Activated T-cell treated with anti-CD3 and anti-CD28 coated beads for 24 hours (primary cell): ENCODE measurements around the gene DLX2.

Experiments
- DNase-seq: peaks from one replicate; pipeline ENCODE4 v3.0.0-alpha.2; 2020; ENCODE audit warnings: low read depth

The DLX2 gene

GRCh38 chr2:172107690-172108586 is 5.2 kb upstream of the DLX2 start:
- DNase-seq, result no peak

GRCh38 chr2:172106108-172106961 is 3.6 kb upstream of the DLX2 start:
- DNase-seq, result no peak

- DNase-seq, result no peak
Measured at GRCh38 chr2:172105471-172106107, 2.9 kb upstream of the DLX2 start.

DNA sequence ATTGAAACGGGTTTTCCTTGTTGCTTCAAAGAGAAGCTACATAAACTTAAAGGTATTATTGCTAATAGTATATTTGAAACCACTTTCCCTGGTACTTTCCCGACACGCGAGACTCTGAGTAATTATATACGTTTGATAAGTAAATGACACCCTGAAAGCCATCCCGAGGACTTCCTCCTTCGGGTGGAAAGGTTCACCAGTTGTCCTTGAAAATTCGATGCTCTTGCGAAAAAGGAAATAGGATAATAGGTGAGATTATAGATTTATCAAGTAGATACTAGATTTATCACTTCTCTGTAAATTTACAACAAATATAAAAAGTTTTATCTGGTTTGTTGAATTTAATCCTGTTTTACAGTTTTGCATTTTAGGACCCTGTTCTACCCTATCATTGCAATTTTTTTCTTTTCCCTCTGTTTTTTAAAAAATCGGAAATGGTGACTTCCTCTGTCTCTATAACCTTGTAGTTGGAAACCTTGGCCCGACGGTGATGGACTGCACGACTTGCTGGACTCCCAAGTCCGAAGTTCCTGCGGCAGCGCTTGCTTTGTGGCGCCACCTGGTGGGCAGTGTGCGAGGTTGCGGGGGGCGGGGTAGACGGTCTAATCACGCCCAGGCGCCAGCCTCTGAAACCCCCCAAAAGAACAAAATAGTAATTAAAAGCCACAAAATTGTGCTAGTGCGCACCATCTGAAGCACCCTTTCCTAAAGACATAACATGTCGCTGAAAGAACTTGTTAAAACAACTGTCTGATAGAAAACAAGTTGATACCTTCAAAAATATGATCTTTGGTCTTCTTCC is 972 bp upstream of the DLX2 start:
- peak; percentile 59 for DNase-seq

DNA sequence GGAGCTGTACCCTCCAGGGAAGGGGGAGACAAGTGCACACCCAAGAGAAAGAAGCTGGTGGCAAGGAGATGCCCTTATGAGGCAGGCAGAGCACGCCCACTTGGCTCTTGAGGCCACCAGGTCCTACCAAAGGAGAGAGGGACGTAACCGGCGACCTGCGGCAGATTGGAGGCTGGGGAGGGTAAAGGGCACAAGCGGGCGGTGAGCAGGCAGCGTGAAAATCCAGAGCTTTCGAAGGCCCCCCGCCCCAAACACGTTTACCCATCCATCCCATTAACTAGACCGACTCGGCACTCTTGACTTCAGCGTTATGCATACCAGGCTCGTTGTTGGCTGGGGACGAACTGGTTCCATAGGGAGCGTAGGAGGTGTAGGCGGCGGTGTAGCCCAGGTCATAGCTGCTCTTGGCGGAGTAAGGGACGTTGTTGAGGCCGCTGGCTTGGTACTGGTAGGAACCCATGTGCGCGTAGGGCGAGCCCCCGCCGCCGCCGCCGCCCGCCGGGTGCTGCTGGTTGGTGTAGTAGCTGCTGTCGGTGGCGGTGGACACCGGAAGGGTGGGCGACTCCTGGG is 794 bp downstream of the DLX2 start:
- DNase-seq, result no peak

DNA sequence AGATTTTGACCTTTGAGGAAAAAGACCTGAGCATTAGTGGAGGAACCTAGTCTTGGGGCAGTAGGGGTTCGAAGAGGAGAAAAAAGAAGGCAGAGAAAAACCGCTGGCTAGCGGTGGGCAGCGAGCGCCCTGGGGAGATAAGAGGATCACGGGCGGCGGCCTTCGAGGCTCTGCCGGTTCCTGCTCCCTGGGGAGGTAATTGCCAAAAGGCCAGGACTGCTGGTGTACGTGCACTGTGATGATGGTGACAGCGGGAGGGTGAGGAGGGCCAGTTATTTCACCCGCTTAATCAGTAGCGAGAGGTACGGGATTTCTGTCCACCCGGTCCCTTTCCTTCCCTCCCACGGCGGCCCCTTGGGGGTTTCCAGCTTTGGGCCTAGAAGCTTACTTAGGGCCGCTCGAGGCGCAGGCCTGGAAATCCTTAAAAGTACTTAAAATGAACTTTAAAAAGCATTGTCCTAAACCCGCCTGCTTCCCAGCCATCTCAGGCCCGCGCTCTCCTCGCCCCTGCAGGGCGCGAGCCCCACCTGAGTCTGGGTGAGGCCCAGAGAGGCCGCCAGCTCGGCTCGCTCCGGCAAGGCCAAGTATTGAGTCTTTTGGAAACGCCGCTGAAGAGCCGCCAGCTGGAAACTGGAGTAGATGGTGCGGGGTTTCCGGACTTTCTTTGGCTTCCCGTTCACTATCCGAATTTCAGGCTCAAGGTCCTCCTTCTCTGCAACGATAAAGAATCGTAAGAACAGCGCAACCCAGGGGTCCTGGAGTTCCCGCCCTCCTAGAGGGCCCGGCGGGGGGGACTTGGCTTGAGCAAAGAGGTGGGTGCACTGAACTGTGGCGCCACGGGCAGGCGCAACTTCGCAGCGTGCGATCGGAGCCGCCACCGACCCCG is 1.5 kb downstream of the DLX2 start:
- DNase-seq, result no peak

GRCh38 chr2:172100080-172100934 is 2.4 kb downstream of the DLX2 start:
- DNase-seq, result no peak

GRCh38 chr2:172099472-172100079 is 3.1 kb downstream of the DLX2 start:
- DNase-seq, result no peak

- DNase-seq, result no peak
Measured at GRCh38 chr2:172098650-172099471, 3.8 kb downstream of the DLX2 start.

DNA sequence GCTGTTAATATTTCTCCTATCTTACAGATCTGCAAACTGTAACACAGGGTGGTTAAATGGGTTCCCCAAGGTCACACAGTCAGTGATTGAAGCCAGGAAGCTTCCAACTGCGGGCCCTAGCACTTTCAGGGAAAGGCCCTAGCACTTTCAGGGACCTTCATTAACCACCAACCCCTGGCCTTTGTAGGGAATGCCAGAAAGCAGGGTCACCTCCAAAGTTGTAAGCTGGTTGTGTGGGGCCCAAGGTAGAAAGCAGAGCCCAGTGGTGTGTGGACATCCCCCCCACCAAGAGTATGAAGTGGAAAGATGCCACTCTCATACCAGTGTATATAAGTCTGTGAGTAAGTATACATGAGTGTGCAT is 4.4 kb downstream of the DLX2 start:
- no peak for DNase-seq

DNA sequence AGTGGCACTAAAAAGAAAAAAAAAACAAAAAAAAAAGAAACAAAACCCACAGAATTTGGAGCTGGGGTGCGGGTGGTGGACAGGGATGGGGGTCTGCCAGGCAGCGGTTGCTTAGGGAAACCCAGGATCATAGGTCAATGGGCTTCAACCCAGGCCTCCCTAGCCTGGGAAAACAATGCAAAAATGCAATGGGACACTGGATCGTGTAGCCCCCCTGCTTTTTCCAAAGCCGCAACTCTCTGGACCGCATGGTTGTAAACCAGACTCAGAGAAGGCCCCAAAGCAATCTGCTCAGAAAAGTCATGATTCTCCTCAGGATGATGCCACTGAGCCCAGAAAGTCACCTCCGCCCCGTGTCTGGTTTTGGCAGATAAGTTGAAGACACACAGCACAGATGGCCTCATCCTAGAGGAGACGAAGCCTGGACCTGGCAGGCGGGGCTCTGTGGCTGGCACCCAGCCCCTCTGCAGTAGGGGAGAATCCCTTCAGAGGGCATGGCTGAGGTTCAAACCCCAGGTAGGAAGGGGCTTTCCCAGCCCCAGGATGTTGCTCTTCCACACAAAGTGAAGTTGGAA is 5.1 kb downstream of the DLX2 start:
- no peak for DNase-seq

DNA sequence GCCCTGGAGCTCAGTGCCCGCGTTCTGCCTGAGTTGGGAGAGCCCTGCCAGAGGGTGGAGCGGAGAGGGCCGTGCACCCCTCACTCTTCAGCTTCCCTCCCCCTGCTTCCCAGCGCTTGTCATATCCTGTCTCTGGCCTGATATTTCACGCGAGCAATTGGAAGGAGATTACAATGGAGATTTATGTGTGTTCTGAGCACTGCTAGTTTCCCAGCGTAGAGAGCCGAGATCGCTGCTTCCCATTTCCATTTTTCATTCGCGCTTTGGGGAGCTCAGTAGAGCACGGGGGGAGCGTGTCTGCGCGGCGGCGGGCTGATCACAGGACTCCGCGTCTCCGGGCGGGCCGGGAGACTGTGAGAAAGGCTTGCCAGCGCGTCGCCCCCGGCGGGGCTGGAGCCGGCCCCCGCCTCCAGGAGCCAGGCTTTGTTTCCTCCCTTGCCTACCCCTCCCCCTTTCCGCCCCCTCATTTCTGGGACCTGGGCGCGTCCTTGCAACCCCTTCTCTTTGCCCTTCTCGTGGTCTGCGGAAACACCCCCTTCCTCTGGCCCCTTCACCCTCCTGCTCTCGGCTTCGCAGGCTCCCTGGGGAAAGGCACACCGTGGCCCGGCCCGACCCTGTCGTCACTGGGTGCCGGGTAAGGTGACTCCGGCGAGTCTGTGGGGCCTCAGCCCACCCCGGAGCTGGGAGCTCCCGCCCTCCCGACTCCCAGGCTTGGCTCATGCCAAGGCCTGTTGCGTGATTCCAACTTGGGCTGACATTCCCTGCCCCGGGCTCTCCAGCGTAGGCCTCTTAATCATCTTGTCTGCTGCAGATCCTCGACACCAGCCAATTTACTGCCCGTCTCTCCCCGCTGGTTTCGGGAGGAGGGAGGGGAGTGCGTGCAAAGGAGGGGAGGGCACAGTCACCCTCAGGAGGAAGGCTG is 5.8 kb downstream of the DLX2 start:
- DNase-seq, result no peak

GRCh38 chr2:172095905-172096625 is 6.6 kb downstream of the DLX2 start:
- no peak for DNase-seq

GRCh38 chr2:172095146-172095904 is 7.4 kb downstream of the DLX2 start:
- no peak for DNase-seq
